ENCODE data around the gene APBB1IP.

Gene APBB1IP

GRCh38 chr10:26407406-26407969 lies 30.7 kb upstream of the APBB1IP start:
- Histone ChIP-seq H3K9me3 (ENCODE audit: control insufficient read depth, low read length) (no peaks in the 10 kb centered on the region), H3K4me1 (no peaks in the 10 kb centered on the region), H3K79me2 (no peaks in the 10 kb centered on the region), H2AFZ (no peak overlapping the region), H3K27ac (no peak overlapping the region), H3K36me3 (ENCODE audit: control insufficient read depth, insufficient read depth, low read length) (no peaks in the 10 kb centered on the region), H3K4me3 (ENCODE audit: low read depth, low read length) (no peak overlapping the region), H3K4me2 (ENCODE audit: low read length) (no peak overlapping the region), H3K27me3 (ENCODE audit: control insufficient read depth, insufficient read depth, low read length) (no peaks in the 10 kb centered on the region), H3K9ac (no peak overlapping the region)
- TF ChIP-seq CTCF (IDR thresholded peaks at IDR 0.05) = no peak

- no peak overlapping the region for H3K4me2 ChIP-seq (ENCODE audit: low read length)
- H3K4me1 ChIP-seq = no peaks in the 10 kb centered on the region
- no peaks in the 10 kb centered on the region for H3K79me2 ChIP-seq
- TF ChIP-seq CTCF (IDR thresholded peaks at IDR 0.05) = no peak
- H3K27me3 ChIP-seq (ENCODE audit: control insufficient read depth, insufficient read depth, low read length) = no peaks in the 10 kb centered on the region
- H3K4me3 ChIP-seq (ENCODE audit: low read depth, low read length) = no peak overlapping the region
- no peak overlapping the region for H3K27ac ChIP-seq
- H3K36me3 ChIP-seq (ENCODE audit: control insufficient read depth, insufficient read depth, low read length) = no peaks in the 10 kb centered on the region
- H2AFZ ChIP-seq = no peak overlapping the region
- H3K9me3 ChIP-seq (ENCODE audit: control insufficient read depth, low read length) = no peaks in the 10 kb centered on the region
- no peak overlapping the region for H3K9ac ChIP-seq
Observed at GRCh38 chr10:26408858-26409494, 29.2 kb upstream of the APBB1IP start.

GRCh38 chr10:26410356-26410755 lies 27.8 kb upstream of the APBB1IP start:
- no peaks in the 10 kb centered on the region for H3K79me2 ChIP-seq
- no peak overlapping the region for H2AFZ ChIP-seq
- no peak overlapping the region for H3K4me2 ChIP-seq (ENCODE audit: low read length)
- no peak overlapping the region for H3K9ac ChIP-seq
- H3K27ac ChIP-seq = no peak overlapping the region
- no peak for TF ChIP-seq CTCF (IDR thresholded peaks at IDR 0.05)
- no peaks in the 10 kb centered on the region for H3K9me3 ChIP-seq (ENCODE audit: control insufficient read depth, low read length)
- no peaks in the 10 kb centered on the region for H3K4me1 ChIP-seq
- H3K27me3 ChIP-seq (ENCODE audit: control insufficient read depth, insufficient read depth, low read length) = no peaks in the 10 kb centered on the region
- no peak overlapping the region for H3K4me3 ChIP-seq (ENCODE audit: low read depth, low read length)
- no peaks in the 10 kb centered on the region for H3K36me3 ChIP-seq (ENCODE audit: control insufficient read depth, insufficient read depth, low read length)

- Histone ChIP-seq H3K27ac (no peak overlapping the region), H3K9ac (no peak overlapping the region), H3K9me3 (ENCODE audit: control insufficient read depth, low read length) (no peaks in the 10 kb centered on the region), H3K4me2 (ENCODE audit: low read length) (no peak overlapping the region), H3K36me3 (ENCODE audit: control insufficient read depth, insufficient read depth, low read length) (no peaks in the 10 kb centered on the region), H3K4me1 (no peaks in the 10 kb centered on the region), H3K4me3 (ENCODE audit: low read depth, low read length) (no peak overlapping the region), H2AFZ (no peak overlapping the region), H3K27me3 (ENCODE audit: control insufficient read depth, insufficient read depth, low read length) (no peaks in the 10 kb centered on the region), H3K79me2 (no peaks in the 10 kb centered on the region)
- TF ChIP-seq CTCF (IDR thresholded peaks at IDR 0.05) = no peak
Observed at GRCh38 chr10:26412932-26413331, 25.2 kb upstream of the APBB1IP start.

- H3K4me1 ChIP-seq = no peaks in the 10 kb centered on the region
- no peaks in the 10 kb centered on the region for H3K36me3 ChIP-seq (ENCODE audit: control insufficient read depth, insufficient read depth, low read length)
- H3K4me2 ChIP-seq (ENCODE audit: low read length) = no peak overlapping the region
- no peak for TF ChIP-seq CTCF (IDR thresholded peaks at IDR 0.05)
- H3K27ac ChIP-seq = no peak overlapping the region
- H3K79me2 ChIP-seq = no peaks in the 10 kb centered on the region
- no peak overlapping the region for H3K4me3 ChIP-seq (ENCODE audit: low read depth, low read length)
- no peak overlapping the region for H2AFZ ChIP-seq
- H3K9ac ChIP-seq = no peak overlapping the region
- no peaks in the 10 kb centered on the region for H3K9me3 ChIP-seq (ENCODE audit: control insufficient read depth, low read length)
- no peaks in the 10 kb centered on the region for H3K27me3 ChIP-seq (ENCODE audit: control insufficient read depth, insufficient read depth, low read length)
Observed at GRCh38 chr10:26413375-26413774, 24.8 kb upstream of the APBB1IP start.
